Natural killer cell (primary cell): Measurements from ENCODE around the gene HAUS7. TPM values are rescaled to one million over a fixed set of nuclear protein-coding genes. Genes with fewer than 3 reads are reported as not detected.

Experiments
- ATAC-seq, 3 donors: fragments of 150-1000 bp in 2 of 3; fragments of 200-7000 bp in 1 of 3; cut with Tn5 transposase; 1 replicate in 1 of 3; 2 replicates in 2 of 3; pipeline ENCODE4 v1.10.0; 2021; ENCODE audit warnings: mild to moderate bottlenecking in 2 of 3, moderate library complexity in 2 of 3
- DNase-seq, 2 donors: peaks; one replicate each; pipeline versions ENCODE4 v3.0.0 to v3.0.0-alpha.2; 2013 to 2021; ENCODE audit warnings: mixed read lengths in 1 of 2
- H3K27ac ChIP-seq: one replicate; pipeline ENCODE4 v1.5.1; 2013; ENCODE audit warnings: mild to moderate bottlenecking, low read length
- H3K27me3 ChIP-seq: one replicate; pipeline ENCODE4 v1.6.1; 2013; ENCODE audit warnings: low read length; ENCODE audit not compliant: control insufficient read depth, insufficient read depth
- H3K36me3 ChIP-seq: one replicate; pipeline ENCODE4 v1.6.1; 2013; ENCODE audit warnings: low read length; ENCODE audit not compliant: control insufficient read depth, insufficient read depth
- H3K4me1 ChIP-seq: one replicate; pipeline ENCODE4 v1.6.1; 2013; ENCODE audit warnings: low read length; ENCODE audit not compliant: control insufficient read depth, insufficient read depth
- H3K4me3 ChIP-seq: one replicate; pipeline ENCODE4 v1.5.1; 2013; ENCODE audit warnings: low read length
- H3K9me3 ChIP-seq: one replicate; pipeline ENCODE4 v1.6.1; 2013; ENCODE audit warnings: low read length; ENCODE audit not compliant: control insufficient read depth, insufficient read depth
- H3K27ac Mint-ChIP-seq, 2 donors: one replicate each; pipeline ENCODE4 v1.8.0; 2022; ENCODE audit warnings: mild to moderate bottlenecking in 2 of 2, mixed read lengths in 2 of 2, moderate library complexity in 1 of 2
- H3K27me3 Mint-ChIP-seq, 2 donors: one replicate each; pipeline ENCODE4 v1.8.0; 2022; ENCODE audit warnings: low read depth in 2 of 2, mixed read lengths in 2 of 2
- H3K36me3 Mint-ChIP-seq: one replicate; pipeline ENCODE4 v1.8.0; 2022; ENCODE audit warnings: mixed read lengths
- H3K4me1 Mint-ChIP-seq, 2 donors: one replicate each; pipeline ENCODE4 v1.8.0; 2022; ENCODE audit warnings: mixed read lengths in 2 of 2
- H3K4me3 Mint-ChIP-seq: one replicate; pipeline ENCODE4 v1.8.0; 2022; ENCODE audit warnings: mild to moderate bottlenecking, moderate library complexity, mixed read lengths
- H3K9me3 Mint-ChIP-seq, 2 donors: one replicate each; pipeline ENCODE4 v1.8.0; 2022; ENCODE audit warnings: mixed read lengths in 2 of 2
- WGBS: methylation state at CpG from one replicate; pipeline ENCODE4 v1.1.7; 2013; ENCODE audit warnings: missing lambda C conversion rate; ENCODE audit not compliant: insufficient coverage; 5-methylcytosine and 5-hydroxymethylcytosine counted together
- intact Hi-C: fragments of 100-400 bp; cut with micrococcal nuclease; formaldehyde crosslinking; loops from one replicate; pipeline ENCODE4 v1.14.2; 2022
- total RNA-seq, 4 donors: library from RNA; stranded (reverse); fragments of 120-200 nt in 1 of 4; gene quantifications; one replicate each; pipeline versions ENCODE4 v1.2.3 to v1.2.4, GENCODE V29; 2013 to 2022
- TF ChIP-seq, protein P1 (sequence below): fragments of 200-600 bp; IDR thresholded peaks from one replicate; pipeline ENCODE4 v1.8.0; 2022; ENCODE audit warnings: antibody characterized with exemption

The HAUS7 gene
- total RNA-seq, 3 donors from 2014 or later (not counting 1 experiment from before 2014, with no cell fraction given): 27.4 to 33.1 (median 31.9) TPM

DNA sequence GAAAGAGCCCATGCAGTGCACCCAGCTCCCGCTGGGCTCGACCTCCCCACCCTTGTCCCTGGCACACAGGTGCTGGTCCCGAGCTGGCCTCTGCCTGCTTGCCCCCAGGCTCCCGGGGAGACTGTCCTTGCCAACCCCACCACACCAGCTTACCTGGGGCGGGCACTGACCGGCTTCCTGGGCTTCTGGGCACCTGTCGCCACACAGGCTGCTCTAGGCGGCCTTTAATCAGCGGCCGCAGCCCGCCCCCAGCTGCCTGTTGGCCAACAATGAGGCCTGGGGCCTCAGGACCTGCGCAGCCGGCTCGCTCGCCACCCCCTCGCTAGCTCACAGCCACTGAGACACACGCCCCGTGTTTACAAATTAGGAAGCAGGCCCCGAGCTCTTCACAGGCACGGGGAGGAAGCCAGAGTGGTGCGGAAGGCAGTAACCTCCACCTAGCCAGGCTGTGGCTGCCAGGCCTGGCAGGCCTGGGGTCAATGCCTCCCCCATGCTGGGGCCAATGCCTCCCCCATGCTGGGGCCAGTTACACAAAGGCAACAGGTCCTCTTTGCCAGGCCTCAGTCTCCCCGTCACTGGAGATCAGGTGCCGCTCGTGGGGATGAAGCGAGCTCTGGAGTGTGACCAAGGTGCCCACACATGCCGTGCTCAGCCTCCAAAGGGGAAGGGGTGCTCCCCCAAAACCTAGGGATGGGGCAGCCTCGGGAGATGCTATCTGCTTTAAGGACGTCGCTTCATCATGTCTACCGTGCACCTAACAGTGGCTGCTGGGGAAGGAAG, 24.3 kb downstream of the HAUS7 start, which contains the start of gene TREX2:
TREX2 (minus strand) TSS at position 201 of the 780 bp plus-strand sequence. CDS start 626 bp downstream, outside the sequence.
- WGBS: 78% methylated on average over 30 of the region's 30 CpGs
- no peak within 1 kb of the TSS for H3K27ac Mint-ChIP-seq
- H3K4me3 ChIP-seq: no peak within 1 kb of the TSS
- no peaks in the 10 kb centered on the region for H3K9me3 ChIP-seq
- TF ChIP-seq, protein P1, sequence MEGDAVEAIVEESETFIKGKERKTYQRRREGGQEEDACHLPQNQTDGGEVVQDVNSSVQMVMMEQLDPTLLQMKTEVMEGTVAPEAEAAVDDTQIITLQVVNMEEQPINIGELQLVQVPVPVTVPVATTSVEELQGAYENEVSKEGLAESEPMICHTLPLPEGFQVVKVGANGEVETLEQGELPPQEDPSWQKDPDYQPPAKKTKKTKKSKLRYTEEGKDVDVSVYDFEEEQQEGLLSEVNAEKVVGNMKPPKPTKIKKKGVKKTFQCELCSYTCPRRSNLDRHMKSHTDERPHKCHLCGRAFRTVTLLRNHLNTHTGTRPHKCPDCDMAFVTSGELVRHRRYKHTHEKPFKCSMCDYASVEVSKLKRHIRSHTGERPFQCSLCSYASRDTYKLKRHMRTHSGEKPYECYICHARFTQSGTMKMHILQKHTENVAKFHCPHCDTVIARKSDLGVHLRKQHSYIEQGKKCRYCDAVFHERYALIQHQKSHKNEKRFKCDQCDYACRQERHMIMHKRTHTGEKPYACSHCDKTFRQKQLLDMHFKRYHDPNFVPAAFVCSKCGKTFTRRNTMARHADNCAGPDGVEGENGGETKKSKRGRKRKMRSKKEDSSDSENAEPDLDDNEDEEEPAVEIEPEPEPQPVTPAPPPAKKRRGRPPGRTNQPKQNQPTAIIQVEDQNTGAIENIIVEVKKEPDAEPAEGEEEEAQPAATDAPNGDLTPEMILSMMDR: no peak
- peaks cover 2% of the 10 kb centered on the region for H3K36me3 ChIP-seq
- no peaks in the 10 kb centered on the region for H3K27me3 Mint-ChIP-seq
- no peak within 1 kb of the TSS for H3K27ac ChIP-seq
- peak in 1 of 3 donors; percentile 36 for ATAC-seq
- H3K27me3 ChIP-seq: no peaks in the 10 kb centered on the region
- intact Hi-C loops: no loop called here
- H3K9me3 Mint-ChIP-seq: no peaks in the 10 kb centered on the region
- no peak within 1 kb of the TSS for H3K4me3 Mint-ChIP-seq
- no peaks in the 10 kb centered on the region for H3K36me3 Mint-ChIP-seq
- H3K4me1 ChIP-seq: no peaks in the 10 kb centered on the region
- no peak for DNase-seq
- no peaks in the 10 kb centered on the region for H3K4me1 Mint-ChIP-seq

DNA sequence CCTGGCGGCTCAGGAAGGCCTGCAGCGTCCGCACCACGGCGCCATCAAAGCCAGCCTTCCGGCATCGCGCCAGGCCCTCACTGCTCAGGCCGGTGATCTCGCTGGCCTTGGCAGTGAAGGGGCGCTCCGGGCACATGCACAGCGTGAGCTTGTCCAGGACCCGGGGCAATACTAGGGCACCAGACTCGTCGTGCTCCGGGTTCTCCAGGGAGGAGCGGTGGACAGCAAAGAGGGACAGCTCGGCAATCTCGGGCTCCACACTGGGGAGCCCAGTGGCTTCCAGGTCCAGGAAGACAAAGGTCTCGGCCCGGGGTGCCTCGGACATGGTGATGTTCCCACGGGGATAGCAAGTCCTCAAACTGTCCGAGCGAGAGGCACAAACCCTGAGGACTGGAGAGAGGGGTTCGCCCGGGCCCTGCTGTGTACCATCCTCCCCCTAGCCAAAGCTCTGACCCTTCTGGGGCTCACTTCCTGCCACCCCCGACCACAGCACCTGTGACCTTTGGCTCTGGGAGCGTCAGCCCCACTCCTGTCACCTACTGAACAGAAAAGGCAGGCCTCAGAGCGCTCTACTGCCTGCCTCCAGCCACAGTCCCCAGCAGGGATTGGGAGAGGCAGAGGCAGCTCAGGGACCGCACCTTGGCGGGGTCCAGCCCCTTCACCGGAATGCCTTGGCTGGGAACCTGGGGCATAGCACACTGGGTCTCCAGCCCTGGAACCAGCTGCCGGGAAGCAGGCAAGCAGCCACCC, 25.1 kb downstream of the HAUS7 start:
- Histone ChIP-seq H3K4me1 (no peaks in the 10 kb centered on the region), H3K27me3 (no peaks in the 10 kb centered on the region), H3K9me3 (no peaks in the 10 kb centered on the region), H3K36me3 (peaks cover 2% of the 10 kb centered on the region), H3K4me3 (no peak overlapping the region), H3K27ac (no peak overlapping the region)
- Mint-ChIP-seq H3K27me3 (no peaks in the 10 kb centered on the region), H3K4me1 (no peaks in the 10 kb centered on the region), H3K36me3 (no peaks in the 10 kb centered on the region), H3K4me3 (no peak overlapping the region), H3K27ac (no peak overlapping the region), H3K9me3 (no peaks in the 10 kb centered on the region)
- ATAC-seq (no peak), DNase-seq (no peak)
- intact Hi-C loops: no loop called here
- TF ChIP-seq, protein P1: no peak
- WGBS: 96% methylated on average over 34 of the region's 35 CpGs

- H3K4me3 ChIP-seq: no peak overlapping the region
- ATAC-seq (no peak), DNase-seq (no peak)
- H3K4me1 ChIP-seq: no peaks in the 10 kb centered on the region
- Mint-ChIP-seq H3K27ac (no peak overlapping the region), H3K27me3 (no peaks in the 10 kb centered on the region), H3K9me3 (no peaks in the 10 kb centered on the region), H3K36me3 (no peaks in the 10 kb centered on the region), H3K4me1 (no peaks in the 10 kb centered on the region), H3K4me3 (no peak overlapping the region)
- TF ChIP-seq, protein P1: no peak
- H3K27me3 ChIP-seq: no peaks in the 10 kb centered on the region
- WGBS: 95% methylated on average over 37 of the region's 37 CpGs
- no peaks in the 10 kb centered on the region for H3K9me3 ChIP-seq
- intact Hi-C loops: no loop called here
- H3K27ac ChIP-seq: no peak overlapping the region
- H3K36me3 ChIP-seq: no peaks in the 10 kb centered on the region
These were observed 25.9 kb downstream of the HAUS7 start for GRCh38 chrX:153444333-153445011.
